Sigmoid colon (tissue), 7 donors: ENCODE data around the gene GLRX. TPM values are rescaled to one million over a fixed set of nuclear protein-coding genes. Genes with fewer than 3 reads are reported as not detected.
"Not testable (repeated sequence)": the region's sequence is repeated elsewhere in the genome, so short reads cannot be mapped to it uniquely, and the experiment has no call there.

ENCODE experiments used
- DNase-seq: peaks from one replicate; pipeline ENCODE4 v3.0.0-alpha.2; 2019
- H3K27ac ChIP-seq, 4 donors: fragments of 200-600 bp; sonication (generic); one replicate each; pipeline ENCODE4 v1.5.1; 2016 to 2019; ENCODE audit warnings: mild to moderate bottlenecking in 1 of 4
- H3K27me3 ChIP-seq, 3 donors: fragments of 200-600 bp; sonication (generic); one replicate each; pipeline ENCODE4 v1.5.1; 2019; ENCODE audit warnings: mild to moderate bottlenecking in 1 of 3
- H3K36me3 ChIP-seq, 4 donors: fragments of 200-600 bp; sonication (generic); one replicate each; pipeline ENCODE4 v1.5.1; 2016 to 2019
- H3K4me1 ChIP-seq, 4 donors: fragments of 200-600 bp; sonication (generic); one replicate each; pipeline ENCODE4 v1.5.1; 2017 to 2019
- H3K4me3 ChIP-seq, 4 donors: fragments of 200-600 bp; sonication (generic); one replicate each; pipeline ENCODE4 v1.5.1; 2017 to 2019; ENCODE audit warnings: mild to moderate bottlenecking in 2 of 4, moderate library complexity in 1 of 4
- H3K9me3 ChIP-seq, 4 donors: fragments of 200-600 bp in 3 of 4; sonication (generic) in 3 of 4; one replicate each; pipeline versions ENCODE4 v1.5.1 to v1.6.1; 2013 to 2019
- CTCF ChIP-seq, 4 experiments: fragments of 450-650 bp in 3 of 4; fragments of 200-600 bp in 1 of 4; IDR thresholded peaks; one replicate each; pipeline ENCODE4 v1.5.1; 2016 to 2019; ENCODE audit warnings: antibody characterized with exemption in 4 of 4, mild to moderate bottlenecking in 3 of 4, moderate library complexity in 2 of 4
- EP300 ChIP-seq, 4 donors: sonication (generic); formaldehyde crosslinking; IDR thresholded peaks; one replicate each; pipeline ENCODE4 v1.6.1; 2017; ENCODE audit warnings: antibody characterized with exemption in 4 of 4
- POLR2A ChIP-seq, 2 donors: fragments of 450-650 bp; IDR thresholded peaks; one replicate each; pipeline ENCODE4 v1.6.1; 2016; ENCODE audit warnings: antibody characterized with exemption in 2 of 2, mild to moderate bottlenecking in 2 of 2, moderate library complexity in 2 of 2
- POLR2AphosphoS5 ChIP-seq, 4 donors: sonication (generic); formaldehyde crosslinking; IDR thresholded peaks; one replicate each; pipeline ENCODE4 v1.6.1; 2017; ENCODE audit warnings: antibody characterized with exemption in 4 of 4
- WGBS, 2 donors: extraction: QIAGEN DNeasy Blood & Tissue Kit; methylation state at CpG; one replicate each; pipeline ENCODE4 v1.1.7; 2013; 5-methylcytosine and 5-hydroxymethylcytosine counted together
- intact Hi-C: fragments of 100-400 bp; cut with DNase I; formaldehyde crosslinking; loops from one replicate; pipeline ENCODE4 v1.15.1; 2023
- polyA plus RNA-seq, 3 donors: library from polyadenylated mRNA; stranded (reverse); fragments of 200-250 nt; gene quantifications; one replicate each; pipeline ENCODE4 v1.2.3, GENCODE V29; 2013
- total RNA-seq, 4 donors: library from RNA; depleted of rRNA; stranded (reverse); fragments of >200 nt; gene quantifications; one replicate each; pipeline ENCODE4 v1.1.0, GENCODE V29; 2016
- donor health status: healthy with polysubstance abuse.
- donor health status: Bipolar disorder and iron deficiency.
- donor health status: healthy.

GLRX gene
- total and polyA plus RNA-seq, 7 donors: 30.2 to 409 (median 43.2) TPM

- peaks cover 0 to 14% (median 13%) of the 10 kb centered on the region in 4 donors for H3K4me1 ChIP-seq
- H3K27me3 ChIP-seq: no peaks in the 10 kb centered on the region
- H3K4me3 ChIP-seq: no peak overlapping the region
- intact Hi-C loops: no loop called here
- H3K9me3 ChIP-seq: no peaks in the 10 kb centered on the region
- WGBS, 2 donors: 92 to 95% methylated on average over 5 of the region's 5 CpGs
- H3K27ac ChIP-seq: no peak overlapping the region
- no peaks in the 10 kb centered on the region for H3K36me3 ChIP-seq
- DNase-seq: no peak
- TF ChIP-seq POLR2AphosphoS5 (IDR thresholded peaks at IDR 0.05) (no peak), CTCF (IDR thresholded peaks at IDR 0.05) (no peak), EP300 (IDR thresholded peaks at IDR 0.05) (no peak), POLR2A (IDR thresholded peaks at IDR 0.05) (no peak)
Measured at GRCh38 chr5:95837492-95837891, 15.0 kb upstream of the GLRX start.

GRCh38 chr5:95836971-95837370 is 14.4 kb upstream of the GLRX start:
- H3K27ac ChIP-seq: peak overlapping the region in 2 of 4 donors; percentile 83 to 88
- intact Hi-C loops, H3K4me3 ChIP-seq, H3K9me3 ChIP-seq, DNase-seq, H3K36me3 ChIP-seq, H3K27me3 ChIP-seq: not testable (repeated sequence)
- WGBS, 2 donors: 96 to 97% methylated on average over 4 of the region's 4 CpGs
- H3K4me1 ChIP-seq: peaks cover 0 to 14% (median 13%) of the 10 kb centered on the region in 4 donors

- peaks cover 0 to 14% (median 13%) of the 10 kb centered on the region in 4 donors for H3K4me1 ChIP-seq
- intact Hi-C loops: no loop called here
- no peaks in the 10 kb centered on the region for H3K27me3 ChIP-seq
- H3K27ac ChIP-seq: peak overlapping the region in 2 of 4 donors; percentile 83 to 88
- DNase-seq: no peak
- H3K9me3 ChIP-seq: no peaks in the 10 kb centered on the region
- TF ChIP-seq POLR2A (IDR thresholded peaks at IDR 0.05) (no peak), POLR2AphosphoS5 (IDR thresholded peaks at IDR 0.05) (no peak), EP300 (IDR thresholded peaks at IDR 0.05) (no peak), CTCF (IDR thresholded peaks at IDR 0.05) (no peak)
- no peaks in the 10 kb centered on the region for H3K36me3 ChIP-seq
- 95% methylated on average over 1 of the region's 1 CpG for WGBS, 2 donors
- H3K4me3 ChIP-seq: no peak overlapping the region
Measured at GRCh38 chr5:95836544-95836943, 14.0 kb upstream of the GLRX start.

- Histone ChIP-seq H3K27me3 (no peaks in the 10 kb centered on the region), H3K4me3 (peak overlapping the region in 3 of 4 donors; percentile 57 to 60 (median 59)), H3K27ac (peak overlapping the region; percentile 83 to 88 (median 86)), H3K4me1 (peaks cover 0 to 14% (median 13%) of the 10 kb centered on the region in 4 donors), H3K9me3 (no peaks in the 10 kb centered on the region), H3K36me3 (no peaks in the 10 kb centered on the region)
- intact Hi-C loops: no loop called here
- TF ChIP-seq POLR2AphosphoS5 (IDR thresholded peaks at IDR 0.05): no peak
- no peak for TF ChIP-seq EP300 (IDR thresholded peaks at IDR 0.05)
- TF ChIP-seq CTCF (IDR thresholded peaks at IDR 0.05): no peak
- no peak for TF ChIP-seq POLR2A (IDR thresholded peaks at IDR 0.05)
- DNase-seq: no peak
- WGBS, 2 donors: 40 to 60% methylated on average over 10 of the region's 10 CpGs
Measured at GRCh38 chr5:95835682-95836385, 13.3 kb upstream of the GLRX start.

GRCh38 chr5:95832664-95833063 is 10.1 kb upstream of the GLRX start:
- no peak for DNase-seq
- H3K4me1 ChIP-seq: peaks cover 0 to 14% (median 13%) of the 10 kb centered on the region in 4 donors
- H3K9me3 ChIP-seq: no peaks in the 10 kb centered on the region
- no peaks in the 10 kb centered on the region for H3K36me3 ChIP-seq
- intact Hi-C loops: no loop called here
- no peak for TF ChIP-seq POLR2AphosphoS5 (IDR thresholded peaks at IDR 0.05)
- TF ChIP-seq CTCF (IDR thresholded peaks at IDR 0.05): no peak
- TF ChIP-seq POLR2A (IDR thresholded peaks at IDR 0.05): no peak
- TF ChIP-seq EP300 (IDR thresholded peaks at IDR 0.05): no peak
- H3K4me3 ChIP-seq: no peak overlapping the region
- no peak overlapping the region for H3K27ac ChIP-seq
- no peaks in the 10 kb centered on the region for H3K27me3 ChIP-seq
